PC-3 (cell line): Measurements from ENCODE around the gene MSH2. TPM values are rescaled to one million over a fixed set of nuclear protein-coding genes. Genes with fewer than 3 reads are reported as not detected.

Experiments used
- ATAC-seq: fragments of 200-7000 bp; cut with Tn5 transposase; 2 replicates; pipeline ENCODE4 v1.9.1; 2020; ENCODE audit warnings: mild to moderate bottlenecking, moderate library complexity
- BruUV-seq: library from RNA; stranded (reverse); fragments of 400-500 nt; replicated peaks from 2 replicates; lab custom pipeline; 2021; lab: Mats Ljungman, UMichigan
- CTCF ChIA-PET: fragments of 300-600 bp; sonication (Branson Sonifier 250); formaldehyde crosslinking; loops from one replicate; lab custom pipeline; 2022; ENCODE audit warnings: antibody characterized with exemption; lab: Charles Lee
- POLR2A ChIA-PET: fragments of 300-600 bp; sonication (Branson Sonifier 250); formaldehyde crosslinking; loops from one replicate; lab custom pipeline; 2022; ENCODE audit warnings: antibody characterized with exemption; ENCODE audit not compliant: unreplicated experiment; lab: Charles Lee
- DNase-seq: peaks from one replicate; pipeline ENCODE4 v3.0.0-alpha.2; 2015
- H2AFZ ChIP-seq: fragments of 300-600 bp; sonication (generic); 2 replicates; pipeline ENCODE4 v1.6.0; 2016; ENCODE audit warnings: antibody characterized with exemption, low read length
- H3F3A ChIP-seq: fragments of 300-600 bp; sonication (generic); one replicate; pipeline ENCODE4 v1.6.0; 2017; ENCODE audit warnings: antibody characterized with exemption, low read length, control low read depth, mild to moderate bottlenecking; ENCODE audit not compliant: unreplicated experiment
- H3K27ac ChIP-seq: fragments of 300-600 bp; sonication (generic); 2 replicates; pipeline ENCODE4 v1.5.1; 2016; ENCODE audit warnings: mild to moderate bottlenecking, low read length
- H3K27me3 ChIP-seq: fragments of 300-600 bp; sonication (generic); 2 replicates; pipeline ENCODE4 v1.6.1; 2016; ENCODE audit warnings: low read length, mixed read lengths
- H3K36me3 ChIP-seq: fragments of 300-600 bp; sonication (generic); 2 replicates; pipeline ENCODE4 v1.6.1; 2016; ENCODE audit warnings: low read depth, mixed run types, low read length, mixed read lengths
- H3K4me1 ChIP-seq: fragments of 300-600 bp; sonication (generic); 2 replicates; pipeline ENCODE4 v1.5.1; 2016; ENCODE audit warnings: low read length; ENCODE audit not compliant: insufficient read depth
- H3K4me2 ChIP-seq: fragments of 300-600 bp; sonication (generic); 2 replicates; pipeline ENCODE4 v1.6.0; 2016; ENCODE audit warnings: low read length
- H3K4me3 ChIP-seq: fragments of 300-600 bp; sonication (generic); 2 replicates; pipeline ENCODE4 v1.5.1; 2016; ENCODE audit warnings: mild to moderate bottlenecking, low read length, mixed read lengths
- H3K79me2 ChIP-seq: fragments of 300-600 bp; sonication (generic); 2 replicates; pipeline ENCODE4 v1.6.1; 2017; ENCODE audit warnings: low read length, mixed read lengths
- H3K9ac ChIP-seq: fragments of 300-600 bp; sonication (generic); 2 replicates; pipeline ENCODE4 v1.6.0; 2016; ENCODE audit warnings: mild to moderate bottlenecking, low read length
- H3K9me2 ChIP-seq: fragments of 300-600 bp; sonication (generic); replicated peaks from 2 replicates; pipeline ENCODE4 v1.6.1; 2016; ENCODE audit warnings: mixed run types, low read length, mixed read lengths
- H3K9me3 ChIP-seq: fragments of 300-600 bp; sonication (generic); 2 replicates; pipeline ENCODE4 v1.6.1; 2016; ENCODE audit warnings: low read length, mixed read lengths
- H4K20me1 ChIP-seq: fragments of 300-600 bp; sonication (generic); 2 replicates; pipeline ENCODE4 v1.6.1; 2016; ENCODE audit warnings: low read length, mixed read lengths
- CTCF ChIP-seq: fragments of 300-600 bp; sonication (generic); conservative IDR thresholded peaks from 2 replicates; pipeline ENCODE4 v1.5.1; 2017; ENCODE audit warnings: antibody characterized with exemption, low read depth, mild to moderate bottlenecking, low read length
- EZH2 ChIP-seq: fragments of 300-600 bp; sonication (generic); IDR thresholded peaks from one replicate; pipeline ENCODE4 v1.6.1; 2017; ENCODE audit warnings: antibody characterized with exemption, mild to moderate bottlenecking, low read length; ENCODE audit not compliant: unreplicated experiment
- EZH2phosphoT487 ChIP-seq: fragments of 300-600 bp; sonication (generic); IDR thresholded peaks from 2 replicates; pipeline ENCODE4 v1.6.1; 2018; ENCODE audit warnings: mild to moderate bottlenecking, antibody characterized with exemption, low read length, borderline replicate concordance
- intact Hi-C: fragments of 100-400 bp; cut with micrococcal nuclease; formaldehyde crosslinking; loops from 2 replicates; pipeline ENCODE4 v1.9.0; 2023
- total RNA-seq: library from RNA; depleted of rRNA; stranded (reverse); fragments of >200 nt; gene quantifications from 2 replicates; pipeline ENCODE4 v1.2.3, GENCODE V29; 2014

Gene MSH2
- total RNA-seq, 1 experiment from 2014 or later: 70.7 TPM

- Histone ChIP-seq H3K9ac (no peak overlapping the region), H3K4me3 (no peak overlapping the region), H3K36me3 (peaks cover 4% of the 10 kb centered on the region; the same call in 1 of the 2 replicates), H3K4me2 (no peak overlapping the region), H3K4me1 (no peaks in the 10 kb centered on the region), H2AFZ (no peak overlapping the region), H4K20me1 (no peaks in the 10 kb centered on the region), H3K79me2 (no peaks in the 10 kb centered on the region), H3F3A (no peaks in the 10 kb centered on the region), H3K27me3 (no peaks in the 10 kb centered on the region), H3K27ac (no peak overlapping the region), H3K9me3 (no peaks in the 10 kb centered on the region), H3K9me2 (no peaks in the 10 kb centered on the region)
- TF ChIP-seq EZH2: no peak
- no peak for TF ChIP-seq CTCF
- TF ChIP-seq EZH2phosphoT487: no peak
- no TSS peak for BruUV-seq
- POLR2A ChIA-PET: no interaction called here
- ATAC-seq: no peak
- no peak for DNase-seq
- CTCF ChIA-PET: no interaction called here
- intact Hi-C loops: no loop called here
These were observed 53.9 kb downstream of the MSH2 start for GRCh38 chr2:47456851-47457250.

GRCh38 chr2:47457268-47457667, 54.3 kb downstream of the MSH2 start:
- no peaks in the 10 kb centered on the region for H3K9me3 ChIP-seq
- no peaks in the 10 kb centered on the region for H3K9me2 ChIP-seq
- H2AFZ ChIP-seq: no peak overlapping the region
- TF ChIP-seq EZH2phosphoT487: no peak
- no peak for TF ChIP-seq EZH2
- no peak for TF ChIP-seq CTCF
- H3K36me3 ChIP-seq: peaks cover 4% of the 10 kb centered on the region; the same call in 1 of the 2 replicates
- no peaks in the 10 kb centered on the region for H4K20me1 ChIP-seq
- H3K4me3 ChIP-seq: no peak overlapping the region
- H3F3A ChIP-seq: no peaks in the 10 kb centered on the region
- DNase-seq (no peak), ATAC-seq (no peak)
- intact Hi-C loops: no loop called here
- H3K4me1 ChIP-seq: no peaks in the 10 kb centered on the region
- no peaks in the 10 kb centered on the region for H3K79me2 ChIP-seq
- no TSS peak for BruUV-seq
- H3K9ac ChIP-seq: no peak overlapping the region
- no peaks in the 10 kb centered on the region for H3K27me3 ChIP-seq
- ChIA-PET POLR2A (no interaction called here), CTCF (no interaction called here)
- H3K27ac ChIP-seq: no peak overlapping the region
- no peak overlapping the region for H3K4me2 ChIP-seq

DNA sequence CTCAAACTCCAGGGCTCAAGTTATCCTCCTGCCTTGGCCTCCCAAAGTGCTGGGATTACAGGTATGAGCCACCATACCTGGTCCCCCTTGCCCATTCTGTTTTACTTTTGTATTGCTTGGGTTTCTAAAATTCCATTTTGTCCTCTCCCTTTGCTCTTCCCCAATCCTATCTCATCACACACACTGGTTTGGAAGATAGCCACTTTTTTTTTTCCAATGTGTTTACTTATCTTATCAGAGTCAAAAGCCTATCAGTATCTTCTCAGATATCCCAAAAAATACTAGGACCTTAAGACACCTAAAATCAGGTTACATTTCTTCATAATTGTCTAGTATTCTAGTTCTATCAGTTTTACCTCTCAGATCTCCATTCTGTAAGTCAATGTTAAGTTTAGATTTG, 56.1 kb downstream of the MSH2 start:
- Histone ChIP-seq H3K4me1 (no peaks in the 10 kb centered on the region), H3K36me3 (peaks cover 19% of the 10 kb centered on the region; the same call in 1 of the 2 replicates), H3F3A (no peaks in the 10 kb centered on the region), H3K4me2 (no peak overlapping the region), H3K9me3 (no peaks in the 10 kb centered on the region), H3K27me3 (no peaks in the 10 kb centered on the region), H3K79me2 (no peaks in the 10 kb centered on the region), H3K27ac (no peak overlapping the region), H2AFZ (no peak overlapping the region), H3K4me3 (no peak overlapping the region), H4K20me1 (no peaks in the 10 kb centered on the region), H3K9ac (no peak overlapping the region), H3K9me2 (no peaks in the 10 kb centered on the region)
- ChIA-PET POLR2A (no interaction called here), CTCF (no interaction called here)
- DNase-seq (no peak), ATAC-seq (no peak)
- no TSS peak for BruUV-seq
- TF ChIP-seq EZH2phosphoT487: no peak
- no peak for TF ChIP-seq EZH2
- TF ChIP-seq CTCF: no peak
- intact Hi-C loops: no loop called here
